GM18505 (cell line): ENCODE measurements around the gene ZSWIM6.

Experiments used
- ATAC-seq: cut with Tn5 transposase; IDR thresholded peaks from one replicate; pipeline ENCODE4 v1.9.1; 2021; ENCODE audit not compliant: unreplicated experiment
- POLR2A ChIP-seq: IDR thresholded peaks from 4 replicates; pipeline ENCODE4 v1.6.1; 2011; ENCODE audit warnings: borderline replicate concordance; ENCODE audit not compliant: insufficient read depth, insufficient read length; ENCODE audit errors: extremely low read depth

Gene ZSWIM6

GRCh38 chr5:61385627-61386026, 53.6 kb downstream of the ZSWIM6 start:
- no peak for TF ChIP-seq POLR2A
- no peak for ATAC-seq

DNA sequence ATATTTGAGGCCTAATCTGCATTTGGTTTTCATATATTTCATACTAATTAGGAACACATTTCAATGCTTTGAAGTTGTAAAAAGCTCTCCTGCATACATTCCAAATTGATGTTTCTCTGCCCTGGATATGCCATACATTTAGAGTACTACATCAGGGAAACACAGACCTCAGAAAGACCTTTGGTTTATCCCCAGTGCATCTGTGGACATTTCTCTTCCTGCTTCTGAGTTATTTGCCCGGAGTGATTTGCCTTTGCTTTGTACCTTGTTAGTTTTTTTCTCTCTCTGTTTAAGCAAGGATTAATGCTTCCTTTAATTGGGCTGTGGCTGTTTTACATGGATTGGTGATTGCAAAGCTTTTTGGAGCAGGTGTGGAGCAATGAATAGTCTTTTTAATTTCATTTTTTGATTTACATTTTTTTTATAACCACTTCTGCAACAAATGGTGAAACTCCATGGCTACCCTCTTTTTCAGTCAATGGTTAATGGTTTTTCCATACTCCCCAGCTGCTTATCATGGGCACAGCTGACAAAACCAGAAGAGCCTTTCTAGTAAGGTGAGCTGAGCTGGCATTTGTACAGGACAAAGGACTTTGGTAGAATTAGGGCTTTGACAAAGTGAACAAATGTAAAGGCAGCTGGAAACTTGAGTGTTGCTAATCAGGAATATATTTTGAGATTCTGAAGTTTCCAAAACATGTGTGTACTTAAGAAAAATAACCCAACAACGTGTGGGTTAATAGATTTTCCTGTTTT, 54.2 kb downstream of the ZSWIM6 start:
- no peak for ATAC-seq
- no peak for TF ChIP-seq POLR2A

- TF ChIP-seq POLR2A, result no peak
Measured at GRCh38 chr5:61389609-61390008, 57.6 kb downstream of the ZSWIM6 start.

GRCh38 chr5:61394078-61394704, 62.1 kb downstream of the ZSWIM6 start:
- no peak for TF ChIP-seq POLR2A
- no peak for ATAC-seq

More at GRCh38 chr5:61389609-61390008, 57.6 kb downstream of the ZSWIM6 start:
- ATAC-seq, result no peak

DNA sequence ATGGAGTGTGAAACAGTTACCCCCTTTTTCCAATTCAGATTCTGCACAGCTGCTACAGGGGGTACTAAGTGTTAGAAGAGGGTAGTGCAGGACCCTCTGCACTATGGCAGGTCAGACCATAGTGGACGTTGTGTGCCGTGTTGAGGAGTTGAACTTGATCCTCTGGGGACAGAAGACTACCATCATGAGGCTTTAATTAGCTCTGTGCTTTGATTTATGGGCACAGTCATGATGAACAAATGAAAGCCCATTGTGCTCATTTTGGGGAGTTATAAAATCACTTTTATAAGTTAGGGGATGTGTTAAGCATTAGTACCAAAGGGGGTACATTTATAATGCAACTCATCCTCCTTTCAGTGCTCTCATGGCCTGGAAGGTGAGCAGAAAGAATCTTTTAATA, 62.7 kb downstream of the ZSWIM6 start:
- TF ChIP-seq POLR2A, result no peak
- no peak for ATAC-seq

GRCh38 chr5:61397238-61397637, 65.2 kb downstream of the ZSWIM6 start:
- TF ChIP-seq POLR2A, result no peak
- ATAC-seq, result no peak

GRCh38 chr5:61397937-61398336, 65.9 kb downstream of the ZSWIM6 start:
- ATAC-seq, result no peak
- TF ChIP-seq POLR2A, result no peak

GRCh38 chr5:61398440-61398839, 66.4 kb downstream of the ZSWIM6 start:
- no peak for TF ChIP-seq POLR2A
- ATAC-seq, result no peak

DNA sequence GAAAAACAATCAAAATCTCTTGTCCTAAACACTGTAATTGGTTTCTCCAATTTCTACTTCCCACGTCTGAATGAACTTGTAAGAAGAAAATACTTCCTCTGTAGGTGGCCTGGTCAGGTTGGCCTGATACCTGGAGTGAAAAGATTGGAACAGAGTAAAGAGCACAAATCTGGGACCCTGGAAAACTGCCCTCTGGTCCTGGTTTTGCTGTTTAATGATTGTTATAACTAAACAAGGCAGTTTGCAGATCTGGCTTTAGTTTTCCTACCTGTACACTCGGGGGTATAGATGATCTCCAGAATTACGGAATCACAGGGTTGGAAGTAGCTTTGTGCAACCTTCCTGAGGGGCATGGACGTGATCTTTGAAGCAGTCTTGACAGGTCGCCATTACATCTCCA, 67.6 kb downstream of the ZSWIM6 start:
- no peak for ATAC-seq
- TF ChIP-seq POLR2A, result no peak

- TF ChIP-seq POLR2A, result no peak
- no peak for ATAC-seq
Measured at GRCh38 chr5:61401726-61402125, 69.7 kb downstream of the ZSWIM6 start.

DNA sequence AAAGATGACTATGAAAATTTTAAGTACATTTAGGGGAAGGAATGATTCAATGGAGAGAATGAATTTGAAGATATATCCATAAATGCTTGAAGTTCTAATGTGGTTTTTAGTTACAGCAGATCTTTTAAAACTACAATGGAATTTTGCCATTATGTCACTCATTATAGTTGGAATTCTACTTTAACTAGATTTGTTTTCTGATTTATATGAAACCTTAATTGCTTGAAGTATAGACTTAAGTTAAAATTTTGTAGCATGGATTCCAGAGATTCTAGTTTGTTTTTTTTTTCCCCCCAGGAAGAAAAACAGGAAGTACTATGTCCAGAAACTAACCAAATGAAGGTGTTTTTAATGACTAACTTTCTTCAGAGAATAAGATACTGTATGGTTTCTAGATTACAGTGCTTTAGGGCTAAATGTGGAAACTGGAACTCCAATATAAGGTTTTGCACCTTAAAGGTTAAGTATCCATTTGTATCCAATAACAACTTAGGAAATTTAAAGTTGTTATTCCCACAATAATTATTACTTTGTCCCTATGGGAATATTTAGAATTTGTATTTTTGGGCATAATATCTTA, 70.3 kb downstream of the ZSWIM6 start:
- no peak for TF ChIP-seq POLR2A
- ATAC-seq, result no peak

- ATAC-seq, result no peak
- no peak for TF ChIP-seq POLR2A
Measured at GRCh38 chr5:61402970-61403900, 71.2 kb downstream of the ZSWIM6 start.
